Hematopoietic multipotent progenitor cell treated with erythropoietin and hydrocortisone succinate and interleukin-3 and kit ligand, for 8 days (in vitro differentiated cells): Measurements from ENCODE around the gene GNAT3.

Experiments used
- DNase-seq: peaks from one replicate; pipeline ENCODE4 v3.0.0-alpha.2; 2015

The GNAT3 gene

GRCh38 chr7:80499350-80499953 lies 12.4 kb downstream of the GNAT3 start:
- peak; percentile 18 for DNase-seq

- no peak for DNase-seq
Measured at GRCh38 chr7:80498481-80499349, 13.1 kb downstream of the GNAT3 start.

GRCh38 chr7:80496586-80496985 lies 15.3 kb downstream of the GNAT3 start:
- DNase-seq, result no peak

- DNase-seq, result no peak
Measured at GRCh38 chr7:80493121-80493849, 18.6 kb downstream of the GNAT3 start.

GRCh38 chr7:80491462-80491861 lies 20.4 kb downstream of the GNAT3 start:
- DNase-seq, result no peak

GRCh38 chr7:80488851-80489370 lies 23.0 kb downstream of the GNAT3 start:
- DNase-seq, result no peak

- no peak for DNase-seq
Measured at GRCh38 chr7:80488406-80488805, 23.5 kb downstream of the GNAT3 start.

GRCh38 chr7:80485721-80486120 lies 26.1 kb downstream of the GNAT3 start:
- DNase-seq, result no peak

- no peak for DNase-seq
Measured at GRCh38 chr7:80482950-80483349, 28.9 kb downstream of the GNAT3 start.

GRCh38 chr7:80481196-80481884 lies 30.5 kb downstream of the GNAT3 start:
- no peak for DNase-seq

- DNase-seq, result no peak
Measured at GRCh38 chr7:80480566-80480965, 31.3 kb downstream of the GNAT3 start.

GRCh38 chr7:80478683-80479082 lies 33.2 kb downstream of the GNAT3 start:
- DNase-seq, result no peak

- DNase-seq, result no peak
Measured at GRCh38 chr7:80476035-80476434, 35.8 kb downstream of the GNAT3 start.

GRCh38 chr7:80475383-80475782 lies 36.5 kb downstream of the GNAT3 start:
- no peak for DNase-seq

- DNase-seq, result no peak
Measured at GRCh38 chr7:80473751-80474150, 38.1 kb downstream of the GNAT3 start.

GRCh38 chr7:80472491-80473200 lies 39.2 kb downstream of the GNAT3 start:
- no peak for DNase-seq

GRCh38 chr7:80468931-80469714 lies 42.7 kb downstream of the GNAT3 start:
- DNase-seq, result peak; percentile 41

- DNase-seq, result peak; percentile 86
Measured at GRCh38 chr7:80467069-80467468, 44.8 kb downstream of the GNAT3 start.

- DNase-seq, result no peak
Measured at GRCh38 chr7:80466636-80467035, 45.2 kb downstream of the GNAT3 start.

- no peak for DNase-seq
Measured at GRCh38 chr7:80464211-80464610, 47.7 kb downstream of the GNAT3 start.

- DNase-seq, result peak; percentile 62
Measured at GRCh38 chr7:80463272-80463920, 48.5 kb downstream of the GNAT3 start.
